Stimulated activated naive B cell treated with anti-CD40 and anti-IgM and Interleukin-4, amounts not matched to agents 10 μg/mL and 1 μg/mL and 100 μg/mL, for 72 hours (primary cell): ENCODE data around the gene TUBB.
"Not testable (repeated sequence)": the region's sequence is repeated elsewhere in the genome, so short reads cannot be mapped to it uniquely, and the experiment has no call there.

Experiments
- ATAC-seq, 2 donors: fragments of 150-1000 bp; cut with Tn5 transposase; replicated peaks; 2 replicates each; pipeline ENCODE4 v1.10.0; 2021; ENCODE audit warnings: moderate library complexity in 1 of 2
- DNase-seq: peaks from one replicate; pipeline ENCODE4 v3.0.0; 2021
- H3K27ac Mint-ChIP-seq: one replicate; pipeline ENCODE4 v1.8.0; 2022; ENCODE audit warnings: mild to moderate bottlenecking, mixed read lengths
- H3K27me3 Mint-ChIP-seq, 2 donors: one replicate each; pipeline ENCODE4 v1.8.0; 2022; ENCODE audit warnings: mixed read lengths in 2 of 2
- H3K36me3 Mint-ChIP-seq, 2 donors: one replicate each; pipeline ENCODE4 v1.8.0; 2022; ENCODE audit warnings: mixed read lengths in 2 of 2, mild to moderate bottlenecking in 1 of 2
- H3K4me1 Mint-ChIP-seq, 2 donors: one replicate each; pipeline ENCODE4 v1.8.0; 2022; ENCODE audit warnings: mixed read lengths in 2 of 2, mild to moderate bottlenecking in 1 of 2
- H3K4me3 Mint-ChIP-seq, 2 donors: one replicate each; pipeline ENCODE4 v1.8.0; 2022; ENCODE audit warnings: mild to moderate bottlenecking in 2 of 2, mixed read lengths in 2 of 2, moderate library complexity in 1 of 2
- H3K9me3 Mint-ChIP-seq, 2 donors: one replicate each; pipeline ENCODE4 v1.8.0; 2022; ENCODE audit warnings: mixed read lengths in 2 of 2, mild to moderate bottlenecking in 1 of 2

TUBB gene

DNA sequence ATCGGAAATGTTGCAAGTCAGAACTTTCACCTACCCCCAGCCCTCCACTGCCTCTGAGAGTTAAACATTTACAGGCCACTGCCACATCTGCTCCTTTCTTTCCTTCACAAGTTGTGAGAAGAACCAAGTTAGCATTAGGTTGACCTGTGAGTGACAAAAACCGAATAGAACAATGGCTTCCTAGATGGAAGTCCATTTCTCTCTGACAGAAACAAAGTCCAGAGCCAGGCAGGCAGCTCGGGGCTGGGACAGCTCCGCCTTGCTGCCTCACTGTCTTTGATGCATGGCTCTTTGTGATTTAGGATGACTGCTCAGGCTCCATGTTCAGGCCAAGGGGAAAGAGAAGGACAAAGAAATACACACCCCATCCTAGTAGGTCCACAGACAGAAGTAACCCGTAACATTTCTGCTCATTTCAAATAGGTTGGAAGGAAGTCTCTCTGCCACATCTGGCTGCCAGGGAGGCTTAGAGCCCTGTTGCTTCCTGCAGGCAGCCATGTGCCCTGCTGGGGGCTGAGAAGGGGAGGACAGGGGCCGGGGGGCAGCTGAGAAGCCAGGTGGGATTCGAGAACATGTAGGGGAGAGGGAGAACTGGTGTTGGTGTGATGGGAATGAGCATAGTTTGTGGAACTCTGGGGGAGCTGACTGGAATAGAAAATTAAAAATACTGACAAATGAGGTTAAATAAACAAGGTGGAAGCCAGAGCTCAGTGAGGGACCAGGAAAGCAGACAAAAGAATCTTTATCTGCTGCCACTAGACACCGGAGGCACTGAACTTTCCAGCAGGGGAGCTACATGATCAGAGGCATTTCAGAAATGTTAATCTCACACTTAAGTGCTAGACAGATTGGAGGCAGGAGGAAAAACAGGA, 43.7 kb downstream of the TUBB start:
- Mint-ChIP-seq H3K9me3 (no peaks in the 10 kb centered on the region), H3K27ac (no peak overlapping the region), H3K36me3 (peaks cover 0 to 3% of the 10 kb centered on the region in 2 donors), H3K4me3 (peak overlapping the region in 1 of 2 donors; percentile 33), H3K4me1 (peaks cover 38 to 70% of the 10 kb centered on the region in 2 donors), H3K27me3 (peaks cover 12% of the 10 kb centered on the region in 2 donors)
- DNase-seq (no peak), ATAC-seq (no peak)

DNA sequence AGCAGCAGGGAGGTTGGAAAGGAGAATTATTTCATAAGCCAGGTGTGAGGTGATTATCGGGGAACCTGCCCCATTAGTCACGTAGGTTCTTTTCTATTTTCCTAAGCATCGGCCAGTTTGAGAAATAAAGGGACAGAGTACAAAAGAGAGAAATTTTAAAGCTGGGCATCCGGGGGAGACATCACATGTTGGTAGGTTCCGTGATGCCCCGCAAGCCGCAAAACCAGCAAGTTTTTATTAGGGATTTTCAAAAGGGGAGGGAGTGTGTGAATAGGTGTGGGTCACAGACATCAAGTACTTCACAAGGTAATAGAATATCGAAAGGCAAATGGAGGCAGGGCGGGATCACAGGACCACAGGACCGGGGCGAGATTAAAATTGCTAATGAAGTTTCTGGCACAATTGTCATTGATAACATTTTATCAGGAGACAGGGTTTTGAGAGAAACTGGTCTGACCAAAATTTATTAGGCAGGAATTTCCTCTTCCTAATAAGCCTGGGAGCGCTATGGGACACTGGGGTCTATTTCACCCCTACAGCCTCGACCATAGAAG, 44.4 kb downstream of the TUBB start:
- not testable (repeated sequence) for H3K9me3 Mint-ChIP-seq, H3K4me3 Mint-ChIP-seq, ATAC-seq, DNase-seq, H3K27ac Mint-ChIP-seq, H3K36me3 Mint-ChIP-seq
- H3K27me3 Mint-ChIP-seq = peaks cover 12% of the 10 kb centered on the region in 2 donors
- H3K4me1 Mint-ChIP-seq = peaks cover 42 to 70% of the 10 kb centered on the region in 2 donors

GRCh38 chr6:30765495-30765894, 45.3 kb downstream of the TUBB start:
- not testable (repeated sequence) for ATAC-seq, H3K36me3 Mint-ChIP-seq, H3K9me3 Mint-ChIP-seq, H3K4me3 Mint-ChIP-seq, DNase-seq, H3K27ac Mint-ChIP-seq
- peaks cover 46 to 70% of the 10 kb centered on the region in 2 donors for H3K4me1 Mint-ChIP-seq
- peaks cover 12% of the 10 kb centered on the region in 2 donors for H3K27me3 Mint-ChIP-seq

- H3K9me3 Mint-ChIP-seq = no peaks in the 10 kb centered on the region
- H3K27ac Mint-ChIP-seq = peak overlapping the region; percentile 82
- no peak for ATAC-seq
- H3K36me3 Mint-ChIP-seq = peaks cover 0 to 3% of the 10 kb centered on the region in 2 donors
- no peak for DNase-seq
- H3K4me1 Mint-ChIP-seq = peaks cover 48 to 59% of the 10 kb centered on the region in 2 donors
- H3K4me3 Mint-ChIP-seq = peak overlapping the region in 1 of 2 donors; percentile 23
- H3K27me3 Mint-ChIP-seq = peaks cover 12% of the 10 kb centered on the region in 2 donors
Measured at GRCh38 chr6:30766461-30767157, 46.5 kb downstream of the TUBB start.

- H3K36me3 Mint-ChIP-seq = peaks cover 2 to 3% of the 10 kb centered on the region in 2 donors
- H3K4me3 Mint-ChIP-seq = no peak overlapping the region
- H3K27ac Mint-ChIP-seq = peak overlapping the region; percentile 59
- no peaks in the 10 kb centered on the region for H3K9me3 Mint-ChIP-seq
- H3K27me3 Mint-ChIP-seq = peaks cover 12% of the 10 kb centered on the region in 2 donors
- ATAC-seq = peak; percentile 76 to 80
- H3K4me1 Mint-ChIP-seq = peaks cover 50 to 56% of the 10 kb centered on the region in 2 donors
- DNase-seq = peak; percentile 15
Measured at GRCh38 chr6:30767158-30767943, 47.2 kb downstream of the TUBB start.

GRCh38 chr6:30767944-30768301, 47.8 kb downstream of the TUBB start:
- ATAC-seq = no peak
- peaks cover 52 to 56% of the 10 kb centered on the region in 2 donors for H3K4me1 Mint-ChIP-seq
- H3K4me3 Mint-ChIP-seq = no peak overlapping the region
- no peak overlapping the region for H3K27ac Mint-ChIP-seq
- peaks cover 3% of the 10 kb centered on the region in 2 donors for H3K36me3 Mint-ChIP-seq
- H3K27me3 Mint-ChIP-seq = peaks cover 12% of the 10 kb centered on the region in 2 donors
- no peak for DNase-seq
- no peaks in the 10 kb centered on the region for H3K9me3 Mint-ChIP-seq

DNA sequence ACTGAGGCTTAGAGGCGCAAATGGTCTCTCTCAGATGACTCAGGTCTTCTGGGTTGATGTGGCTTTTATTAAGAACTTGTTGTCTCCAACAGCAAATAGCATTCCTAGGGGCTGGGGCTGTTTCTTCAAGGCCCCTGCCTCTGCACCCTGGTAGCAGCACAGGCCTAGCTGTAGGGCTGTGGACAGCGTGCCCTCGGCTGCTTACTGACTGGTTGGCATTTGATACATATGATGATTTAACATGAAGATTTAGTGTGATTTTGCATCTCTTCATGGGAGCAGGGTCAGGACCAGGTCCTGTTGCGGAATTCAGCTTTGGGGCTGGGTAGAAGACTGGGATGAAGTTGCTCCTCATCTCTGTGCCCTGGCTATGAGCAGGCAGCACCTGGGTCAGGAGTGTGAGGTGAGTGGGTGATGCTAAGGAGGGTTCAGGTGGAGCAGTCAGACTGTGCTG, 48.5 kb downstream of the TUBB start:
- peaks cover 9 to 10% of the 10 kb centered on the region in 2 donors for H3K27me3 Mint-ChIP-seq
- H3K4me3 Mint-ChIP-seq = peak overlapping the region; percentile 57 to 66
- peak overlapping the region; percentile 95 for H3K27ac Mint-ChIP-seq
- H3K9me3 Mint-ChIP-seq = no peaks in the 10 kb centered on the region
- peaks cover 3% of the 10 kb centered on the region in 2 donors for H3K36me3 Mint-ChIP-seq
- peaks cover 49 to 51% of the 10 kb centered on the region in 2 donors for H3K4me1 Mint-ChIP-seq
- DNase-seq = no peak
- ATAC-seq = peak; percentile 17 to 38

- ATAC-seq (peak; percentile 69 to 72), DNase-seq (peak; percentile 42)
- H3K4me3 Mint-ChIP-seq = peak overlapping the region; percentile 59 to 66
- H3K27ac Mint-ChIP-seq = peak overlapping the region; percentile 95
- peaks cover 45% of the 10 kb centered on the region in 2 donors for H3K4me1 Mint-ChIP-seq
- H3K27me3 Mint-ChIP-seq = peaks cover 4 to 7% of the 10 kb centered on the region in 2 donors
- H3K9me3 Mint-ChIP-seq = no peaks in the 10 kb centered on the region
- H3K36me3 Mint-ChIP-seq = peaks cover 0 to 3% of the 10 kb centered on the region in 2 donors
Measured at GRCh38 chr6:30769088-30769852, 49.1 kb downstream of the TUBB start.

DNA sequence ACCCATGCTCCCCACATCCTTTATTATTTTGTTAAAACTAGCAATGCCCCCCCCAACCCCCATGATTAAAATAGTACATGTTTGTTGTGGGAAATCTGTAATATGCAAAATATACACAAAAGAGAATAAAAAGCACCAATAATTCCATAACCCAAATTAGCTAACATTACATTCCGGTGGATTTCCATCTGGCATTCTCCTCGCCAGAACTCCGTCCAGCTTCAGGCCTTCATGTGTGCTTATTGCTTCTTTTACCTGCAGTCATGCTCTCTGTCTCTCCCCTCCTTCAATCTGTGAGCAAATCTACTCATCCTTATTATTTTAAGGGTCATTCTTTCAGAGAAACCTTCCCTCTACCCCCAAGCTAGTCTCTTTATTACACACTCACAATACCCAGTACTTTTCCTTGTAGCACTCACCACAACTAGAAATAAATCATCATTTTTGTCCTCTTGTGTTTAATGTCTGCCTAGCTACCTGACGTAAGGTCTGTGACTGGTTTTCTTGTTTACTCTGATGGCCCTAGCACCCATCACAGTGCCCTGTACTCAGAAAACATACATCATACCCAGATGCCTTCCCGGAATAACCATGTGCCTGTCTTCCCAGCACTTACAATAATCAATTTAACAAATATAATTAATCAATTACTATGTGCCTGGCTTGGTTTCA, 49.8 kb downstream of the TUBB start:
- Mint-ChIP-seq H3K4me3 (peak overlapping the region; percentile 59 to 61), H3K9me3 (no peaks in the 10 kb centered on the region), H3K4me1 (peaks cover 42 to 43% of the 10 kb centered on the region in 2 donors), H3K27ac (peak overlapping the region; percentile 95), H3K36me3 (peaks cover 0 to 3% of the 10 kb centered on the region in 2 donors), H3K27me3 (peaks cover 0 to 4% of the 10 kb centered on the region in 2 donors)
- DNase-seq (no peak), ATAC-seq (no peak)

GRCh38 chr6:30770592-30770991, 50.4 kb downstream of the TUBB start:
- Mint-ChIP-seq H3K4me1 (peaks cover 42 to 43% of the 10 kb centered on the region in 2 donors), H3K27ac (no peak overlapping the region)
- no peak for ATAC-seq

DNA sequence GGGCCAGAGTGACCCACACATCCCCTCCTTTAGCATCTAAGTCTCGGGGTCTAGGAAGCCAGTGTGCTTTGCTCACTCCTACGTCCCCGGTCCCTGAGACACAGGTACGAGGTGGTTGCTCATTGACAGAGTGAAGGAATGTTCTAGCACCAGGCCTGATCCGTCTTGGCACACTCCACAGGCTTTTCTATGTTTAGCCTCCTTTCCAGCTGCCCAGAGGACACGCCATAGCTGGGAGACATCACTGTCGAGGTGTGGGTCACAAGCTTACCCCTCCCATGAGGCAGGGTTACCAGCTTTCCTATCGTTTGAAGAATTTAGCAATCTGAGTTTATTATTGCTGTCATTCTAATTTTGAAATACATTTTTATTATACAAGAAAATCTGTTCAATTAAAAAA, 54.5 kb downstream of the TUBB start:
- ATAC-seq (no peak), DNase-seq (no peak)
- Mint-ChIP-seq H3K36me3 (peaks cover 0 to 3% of the 10 kb centered on the region in 2 donors), H3K4me3 (no peak overlapping the region), H3K27ac (no peak overlapping the region), H3K9me3 (no peaks in the 10 kb centered on the region), H3K4me1 (peaks cover 13 to 21% of the 10 kb centered on the region in 2 donors), H3K27me3 (peaks cover 5 to 12% of the 10 kb centered on the region in 2 donors)

More at GRCh38 chr6:30770592-30770991, 50.4 kb downstream of the TUBB start:
- Mint-ChIP-seq H3K9me3 (no peaks in the 10 kb centered on the region), H3K27me3 (peaks cover 0 to 4% of the 10 kb centered on the region in 2 donors), H3K36me3 (peaks cover 0 to 3% of the 10 kb centered on the region in 2 donors), H3K4me3 (no peak overlapping the region)
- no peak for DNase-seq
